Fibroblast of the aortic adventitia (primary cell): Measurements from ENCODE around the gene AKT2. TPM values are rescaled to one million over a fixed set of nuclear protein-coding genes. Genes with fewer than 3 reads are reported as not detected.

ENCODE experiments used
- DNase-seq: peaks from one replicate; pipeline ENCODE4 v3.0.0-alpha.2; 2010; ENCODE audit warnings: low read depth
- H3K4me3 ChIP-seq: 2 replicates; pipeline ENCODE4 v1.5.1; 2011; ENCODE audit warnings: low read depth, mild to moderate bottlenecking, control low read depth, low read length, moderate library complexity
- total RNA-seq: library from RNA; depleted of rRNA; stranded (reverse); fragments of >200 nt; gene quantifications from 2 replicates; pipeline ENCODE4 v1.2.3, GENCODE V29; 2012; ENCODE audit warnings: low replicate concordance
- TF ChIP-seq, protein P1 (sequence below): IDR thresholded peaks from 2 replicates; pipeline ENCODE4 v1.5.1; 2011; ENCODE audit warnings: mild to moderate bottlenecking, low read length, control low read depth, inconsistent platforms; ENCODE audit not compliant: insufficient read depth

The AKT2 gene
- total RNA-seq, 1 donor: 124 TPM

DNA sequence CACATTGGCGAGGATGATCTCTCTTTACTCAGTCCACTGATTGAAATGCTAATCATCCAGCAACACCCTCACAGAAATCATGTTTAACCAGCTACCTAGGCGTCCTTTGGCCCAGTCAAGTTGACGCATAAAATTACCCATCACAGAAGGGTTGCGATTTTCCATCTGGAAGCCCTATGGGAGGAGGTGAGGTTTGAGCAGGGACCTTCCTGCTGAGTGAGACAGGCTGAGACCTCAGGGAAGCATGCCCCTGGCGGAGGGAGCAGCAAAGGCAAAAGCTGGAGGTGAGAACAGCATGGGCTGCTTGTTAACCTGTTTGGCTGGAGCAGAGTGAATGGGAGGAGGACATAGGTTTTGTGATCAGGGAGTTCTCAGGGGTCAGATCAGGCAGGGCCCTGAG, 74.3 kb downstream of the AKT2 start:
- no peak overlapping the region for H3K4me3 ChIP-seq
- DNase-seq: no peak
- TF ChIP-seq, protein P1, sequence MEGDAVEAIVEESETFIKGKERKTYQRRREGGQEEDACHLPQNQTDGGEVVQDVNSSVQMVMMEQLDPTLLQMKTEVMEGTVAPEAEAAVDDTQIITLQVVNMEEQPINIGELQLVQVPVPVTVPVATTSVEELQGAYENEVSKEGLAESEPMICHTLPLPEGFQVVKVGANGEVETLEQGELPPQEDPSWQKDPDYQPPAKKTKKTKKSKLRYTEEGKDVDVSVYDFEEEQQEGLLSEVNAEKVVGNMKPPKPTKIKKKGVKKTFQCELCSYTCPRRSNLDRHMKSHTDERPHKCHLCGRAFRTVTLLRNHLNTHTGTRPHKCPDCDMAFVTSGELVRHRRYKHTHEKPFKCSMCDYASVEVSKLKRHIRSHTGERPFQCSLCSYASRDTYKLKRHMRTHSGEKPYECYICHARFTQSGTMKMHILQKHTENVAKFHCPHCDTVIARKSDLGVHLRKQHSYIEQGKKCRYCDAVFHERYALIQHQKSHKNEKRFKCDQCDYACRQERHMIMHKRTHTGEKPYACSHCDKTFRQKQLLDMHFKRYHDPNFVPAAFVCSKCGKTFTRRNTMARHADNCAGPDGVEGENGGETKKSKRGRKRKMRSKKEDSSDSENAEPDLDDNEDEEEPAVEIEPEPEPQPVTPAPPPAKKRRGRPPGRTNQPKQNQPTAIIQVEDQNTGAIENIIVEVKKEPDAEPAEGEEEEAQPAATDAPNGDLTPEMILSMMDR: no peak

DNA sequence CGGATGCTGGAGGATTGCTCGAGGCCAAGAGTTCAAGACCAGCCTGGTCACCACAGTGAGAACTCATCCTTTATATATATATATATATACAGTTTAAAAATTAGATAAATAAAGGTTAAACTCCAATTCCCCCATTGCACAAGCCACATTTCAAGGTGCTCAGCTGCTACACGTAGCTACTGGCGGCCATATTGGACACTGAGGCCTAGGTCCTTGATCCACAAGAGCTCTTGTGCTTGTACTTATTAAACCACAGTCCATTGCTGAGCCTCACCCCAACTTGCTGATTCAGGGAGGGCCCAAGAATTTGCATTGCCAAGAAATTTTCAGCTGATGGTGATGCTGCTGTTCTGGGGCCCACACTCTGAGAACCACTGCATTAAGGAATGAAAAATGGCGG, 76.5 kb downstream of the AKT2 start:
- TF ChIP-seq, protein P1: no peak
- no peak for DNase-seq
- H3K4me3 ChIP-seq: no peak overlapping the region

DNA sequence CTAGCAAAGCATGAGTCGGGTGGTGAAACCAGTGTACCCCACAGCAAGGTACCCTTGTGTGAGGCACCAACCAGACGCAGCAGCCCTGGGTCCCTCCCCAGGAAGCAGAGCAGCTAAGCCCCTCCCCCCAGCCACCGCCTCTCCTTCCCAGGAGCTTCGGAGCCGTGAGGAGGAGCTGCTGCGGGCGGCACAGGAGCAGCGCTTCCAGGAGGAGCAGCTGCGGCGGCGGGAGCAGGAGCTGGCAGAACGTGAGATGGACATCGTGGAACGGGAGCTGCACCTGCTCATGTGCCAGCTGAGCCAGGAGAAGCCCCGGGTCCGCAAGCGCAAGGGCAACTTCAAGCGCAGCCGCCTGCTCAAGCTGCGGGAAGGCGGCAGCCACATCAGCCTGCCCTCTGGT, 79.4 kb downstream of the AKT2 start:
- TF ChIP-seq, protein P1: no peak
- no peak overlapping the region for H3K4me3 ChIP-seq
- no peak for DNase-seq

DNA sequence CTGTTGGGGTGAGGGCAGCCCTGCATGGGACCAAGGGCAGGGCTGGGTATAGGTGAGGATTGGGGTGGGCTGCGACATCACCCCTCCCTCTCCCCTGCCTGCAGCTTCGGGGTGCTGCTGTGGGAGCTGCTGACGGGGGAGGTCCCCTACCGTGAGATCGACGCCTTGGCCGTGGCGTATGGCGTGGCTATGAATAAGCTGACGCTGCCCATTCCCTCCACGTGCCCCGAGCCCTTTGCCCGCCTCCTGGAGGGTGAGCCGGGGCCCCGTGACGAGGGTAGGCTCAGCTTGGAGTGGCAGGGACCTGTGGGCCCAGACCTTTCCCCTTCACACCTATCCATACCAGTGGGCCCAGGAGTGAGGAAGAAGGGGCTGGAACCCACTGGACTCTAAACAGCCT, 80.8 kb downstream of the AKT2 start:
- no peak overlapping the region for H3K4me3 ChIP-seq
- TF ChIP-seq, protein P1: no peak
- no peak for DNase-seq

DNA sequence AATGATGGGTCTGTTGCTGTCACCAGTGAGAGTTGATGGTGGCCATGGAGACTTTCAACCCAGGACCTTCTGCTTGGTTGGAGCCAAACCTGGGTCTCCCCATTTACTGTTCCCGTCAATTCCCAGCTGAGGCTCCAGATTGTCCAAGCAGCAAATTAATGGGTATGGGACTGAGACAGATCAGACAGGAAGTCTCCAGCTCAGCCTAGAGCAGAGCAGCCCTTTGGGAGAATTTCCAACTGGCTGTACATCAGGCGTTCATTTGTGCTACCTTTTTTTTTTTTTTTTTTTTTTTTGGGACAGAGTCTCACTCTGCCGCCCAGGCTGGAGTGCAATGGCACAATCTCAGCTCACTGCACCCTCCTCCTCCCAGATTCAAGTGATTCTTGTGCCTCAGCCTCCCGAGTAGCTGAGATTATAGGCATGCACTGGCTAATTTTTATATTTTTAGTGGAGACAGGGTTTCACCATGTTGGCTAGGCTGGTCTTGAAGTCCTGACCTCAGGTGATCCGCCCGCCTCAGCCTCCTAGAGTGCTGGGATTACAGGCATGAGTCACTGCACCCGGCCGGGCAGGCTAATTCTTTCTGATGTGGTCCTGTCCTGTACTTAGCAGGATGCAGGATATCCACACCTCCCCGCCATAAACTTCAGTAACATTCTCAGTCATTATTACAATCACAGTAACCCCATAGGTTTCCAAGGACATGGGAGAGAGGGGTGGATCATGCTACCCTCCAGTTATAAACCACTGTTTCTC, 84.6 kb downstream of the AKT2 start:
- TF ChIP-seq, protein P1: no peak
- no peak overlapping the region for H3K4me3 ChIP-seq
- DNase-seq: no peak

DNA sequence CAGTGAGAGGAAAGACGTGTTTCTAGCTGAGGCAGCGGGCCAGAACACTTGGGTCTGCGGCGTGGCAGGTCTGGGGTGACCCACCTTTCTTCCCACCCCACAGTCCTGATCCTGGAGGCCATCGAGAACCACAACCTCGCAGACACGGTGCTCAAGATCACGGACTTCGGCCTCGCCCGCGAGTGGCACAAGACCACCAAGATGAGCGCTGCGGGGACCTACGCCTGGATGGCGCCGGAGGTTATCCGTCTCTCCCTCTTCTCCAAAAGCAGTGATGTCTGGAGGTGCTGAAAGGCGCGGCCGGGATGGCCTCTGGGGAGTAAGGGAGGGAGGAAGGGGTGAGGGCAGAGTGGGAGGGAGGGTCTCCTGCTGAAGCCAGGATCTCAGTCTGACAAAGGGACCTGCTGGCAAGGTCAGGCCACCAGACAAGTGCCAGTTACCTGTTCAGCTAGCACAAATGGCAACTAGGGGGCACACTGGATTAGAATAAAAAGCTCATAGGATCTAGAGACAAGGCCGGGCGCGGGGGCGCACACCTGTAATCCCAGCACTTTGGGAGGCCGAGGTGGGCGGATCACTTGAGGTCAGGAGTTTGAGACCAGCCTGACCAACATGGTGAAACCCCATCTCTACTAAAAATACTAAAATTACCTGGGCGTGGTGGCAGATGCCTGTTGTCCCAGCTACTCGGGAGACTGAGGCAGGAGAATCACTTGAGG, 86.7 kb downstream of the AKT2 start:
- H3K4me3 ChIP-seq: no peak overlapping the region
- DNase-seq: no peak
- TF ChIP-seq, protein P1: no peak
